Middle frontal gyrus (tissue), 1 donor: ENCODE measurements around the gene UAP1.
"Not testable (repeated sequence)": the region's sequence is repeated elsewhere in the genome, so short reads cannot be mapped to it uniquely, and the experiment has no call there.

Source experiments
- DNase-seq: peaks from one replicate; pipeline ENCODE4 v3.0.0-alpha.2; 2015; ENCODE audit warnings: low spot score; ENCODE audit errors: extremely low spot score

The UAP1 gene

GRCh38 chr1:162564762-162565218 is 3.3 kb downstream of the UAP1 start:
- DNase-seq = no peak

- DNase-seq = no peak
Observed at GRCh38 chr1:162565460-162565859, 3.9 kb downstream of the UAP1 start.

GRCh38 chr1:162566870-162567269 is 5.3 kb downstream of the UAP1 start:
- no peak for DNase-seq

DNA sequence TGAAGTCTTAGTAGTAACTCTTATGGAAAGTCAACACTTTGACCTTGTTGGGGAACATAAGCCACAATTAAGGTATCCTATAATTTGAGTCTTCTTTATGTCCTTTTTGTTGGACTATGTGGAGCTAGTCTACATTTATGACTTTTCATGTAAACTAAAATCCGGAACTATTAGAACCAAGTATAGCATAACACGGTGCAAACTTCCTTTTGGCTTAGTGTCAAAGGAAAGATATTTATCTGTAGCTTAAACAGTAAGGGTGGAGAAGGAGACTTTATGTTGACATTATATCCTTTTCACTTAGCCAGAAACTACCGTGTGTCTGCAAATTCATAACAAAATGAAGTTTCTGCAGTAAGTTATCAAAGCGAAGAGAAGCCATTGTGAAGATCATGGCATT is 7.3 kb downstream of the UAP1 start:
- DNase-seq = no peak

DNA sequence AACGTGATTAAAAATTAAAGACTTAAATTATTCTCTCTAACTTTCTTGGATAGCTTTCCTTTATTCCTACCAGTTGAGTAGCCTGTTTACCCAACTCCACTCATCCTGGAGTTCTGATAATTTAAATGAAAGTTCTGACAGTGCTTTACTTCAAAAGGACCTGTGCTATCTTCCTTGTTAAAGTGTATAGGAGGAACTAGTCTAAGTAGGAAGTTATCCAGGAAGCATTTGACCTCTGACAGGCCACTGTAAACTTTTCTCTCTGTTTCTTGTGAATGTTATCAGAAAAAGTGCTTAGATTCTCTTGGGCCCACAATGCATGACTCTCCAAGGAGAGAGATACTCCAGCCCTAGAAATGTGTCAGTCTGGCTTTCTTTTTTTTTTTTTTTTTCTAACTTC is 9.2 kb downstream of the UAP1 start:
- no peak for DNase-seq

GRCh38 chr1:162571121-162571520 is 9.6 kb downstream of the UAP1 start:
- DNase-seq = not testable (repeated sequence)

DNA sequence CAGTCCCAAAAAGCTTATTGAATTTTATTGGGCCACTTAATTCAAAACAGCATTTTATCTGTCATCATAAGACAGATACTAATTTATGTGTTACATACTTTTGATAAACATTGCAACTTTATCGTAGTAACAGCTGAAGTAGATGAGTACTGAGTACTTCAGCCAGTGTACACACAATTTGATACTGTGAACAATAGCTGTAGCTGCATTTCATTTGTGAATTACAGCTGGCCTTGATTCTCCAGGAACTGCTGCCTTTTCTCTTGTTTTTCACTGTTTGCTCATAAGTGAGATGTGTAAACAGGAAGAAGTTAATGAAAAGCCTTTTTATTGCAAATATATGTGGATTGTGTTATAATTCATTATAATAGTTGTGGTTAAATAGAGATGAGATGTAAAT is 10.2 kb downstream of the UAP1 start:
- no peak for DNase-seq

DNA sequence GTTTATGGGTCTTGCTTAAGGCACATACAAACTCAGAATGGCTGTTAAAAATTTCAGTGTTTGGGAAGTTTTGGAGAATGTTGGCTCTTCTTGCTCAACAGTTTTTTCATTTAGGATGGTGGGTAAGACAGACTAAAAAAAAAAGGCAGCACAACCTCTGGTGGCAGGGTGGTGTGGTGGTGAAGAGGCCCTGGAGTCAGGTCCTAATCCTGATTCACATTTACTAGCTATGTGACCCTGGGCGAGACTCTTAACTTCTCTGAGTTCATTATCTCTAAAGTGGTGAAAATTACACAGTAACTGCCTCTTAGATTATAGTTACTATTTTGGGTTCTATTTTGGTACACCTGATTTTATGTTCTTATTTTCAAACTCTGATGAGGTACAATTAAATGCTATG is 11.6 kb downstream of the UAP1 start:
- DNase-seq = no peak

GRCh38 chr1:162578071-162578700 is 16.7 kb downstream of the UAP1 start:
- DNase-seq = no peak

- DNase-seq = no peak
Observed at GRCh38 chr1:162578936-162579335, 17.4 kb downstream of the UAP1 start.

DNA sequence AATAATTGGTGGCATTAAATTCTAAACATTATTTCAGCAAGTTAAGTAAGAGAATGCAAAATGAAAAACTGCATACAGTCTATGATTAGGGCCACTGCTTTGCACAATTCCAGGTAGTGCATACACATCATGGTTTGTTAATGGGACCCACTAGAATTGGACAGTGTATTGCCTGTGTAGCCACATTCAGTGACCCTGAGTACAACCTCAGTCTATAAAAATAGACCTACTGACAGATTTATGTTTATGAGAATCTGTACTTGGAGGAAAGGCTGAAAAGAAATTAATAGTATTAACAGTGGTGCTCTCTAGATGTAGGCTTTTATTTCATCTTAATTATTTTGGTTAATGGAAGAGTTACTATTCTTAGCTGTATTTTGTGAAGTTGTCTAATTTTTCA is 18.8 kb downstream of the UAP1 start:
- no peak for DNase-seq

- not testable (repeated sequence) for DNase-seq
Observed at GRCh38 chr1:162582901-162583300, 21.4 kb downstream of the UAP1 start.

DNA sequence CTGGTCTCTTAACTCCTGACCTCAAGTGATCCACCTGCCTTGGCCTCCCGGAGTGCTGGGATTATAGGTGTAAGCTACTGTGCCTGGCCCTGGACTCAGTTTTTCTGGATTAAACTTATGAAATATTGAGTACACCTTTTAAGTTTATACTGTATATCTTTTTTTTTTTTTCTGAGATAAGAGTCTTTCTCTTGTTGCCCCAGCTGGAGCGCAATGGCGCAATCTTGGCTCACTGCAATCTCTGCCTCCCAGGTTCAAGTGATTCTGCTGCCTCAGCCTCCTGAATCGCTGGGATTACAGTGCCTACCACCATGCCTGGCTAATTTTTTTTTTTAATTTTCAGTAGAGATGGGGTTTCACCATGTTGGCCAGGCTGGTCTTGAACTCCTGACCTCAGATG is 23.6 kb downstream of the UAP1 start:
- DNase-seq = not testable (repeated sequence)

DNA sequence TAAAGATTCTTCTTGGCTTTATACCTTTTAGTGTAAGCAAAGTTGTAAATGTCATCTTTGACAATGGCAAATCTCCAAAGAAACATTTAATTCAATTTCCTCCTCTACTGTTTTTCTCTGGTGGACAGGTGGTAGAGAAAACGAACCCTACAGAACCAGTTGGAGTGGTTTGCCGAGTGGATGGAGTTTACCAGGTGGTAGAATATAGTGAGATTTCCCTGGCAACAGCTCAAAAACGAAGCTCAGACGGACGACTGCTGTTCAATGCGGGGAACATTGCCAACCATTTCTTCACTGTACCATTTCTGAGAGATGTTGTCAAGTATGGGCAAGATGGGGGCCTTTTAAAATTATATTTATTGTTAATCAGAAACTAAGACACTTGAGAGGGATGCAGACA is 25.8 kb downstream of the UAP1 start:
- no peak for DNase-seq

- DNase-seq = no peak
Observed at GRCh38 chr1:162587761-162588260, 26.3 kb downstream of the UAP1 start.

DNA sequence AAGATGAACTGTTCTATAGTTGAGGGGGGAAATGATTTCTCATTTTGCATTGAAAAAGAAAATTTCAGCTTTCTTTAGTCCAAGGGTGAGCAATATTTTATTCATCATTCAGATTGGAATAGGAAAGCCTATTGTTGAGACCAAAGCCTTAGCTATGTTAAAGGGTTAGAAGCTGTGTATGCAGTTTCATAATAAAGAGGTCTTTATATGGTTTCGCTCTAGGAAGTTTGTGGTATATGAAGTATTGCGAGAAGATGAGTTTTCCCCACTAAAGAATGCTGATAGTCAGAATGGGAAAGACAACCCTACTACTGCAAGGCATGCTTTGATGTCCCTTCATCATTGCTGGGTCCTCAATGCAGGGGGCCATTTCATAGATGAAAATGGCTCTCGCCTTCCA is 28.6 kb downstream of the UAP1 start:
- no peak for DNase-seq

DNA sequence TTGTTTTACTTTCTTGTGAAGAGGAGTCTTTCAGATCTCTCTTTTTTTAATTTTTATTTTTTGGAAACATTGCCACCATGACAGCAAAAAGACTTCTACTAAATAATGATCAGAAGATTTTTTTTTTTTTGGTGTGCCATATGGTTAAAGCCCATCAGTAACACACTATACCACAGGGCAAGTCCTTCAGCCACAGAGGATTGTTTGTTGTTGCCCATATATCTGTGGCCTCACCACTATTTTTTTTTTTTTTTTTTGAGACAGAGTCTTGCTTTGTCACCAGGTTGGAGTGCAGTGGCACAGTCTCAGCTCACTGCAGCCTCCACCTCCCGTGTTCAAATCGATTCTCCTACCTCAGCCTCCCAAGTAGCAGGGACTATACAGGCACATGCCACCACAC is 29.2 kb downstream of the UAP1 start:
- DNase-seq = no peak

- DNase-seq = no peak
Observed at GRCh38 chr1:162596514-162597170, 35.1 kb downstream of the UAP1 start.

DNA sequence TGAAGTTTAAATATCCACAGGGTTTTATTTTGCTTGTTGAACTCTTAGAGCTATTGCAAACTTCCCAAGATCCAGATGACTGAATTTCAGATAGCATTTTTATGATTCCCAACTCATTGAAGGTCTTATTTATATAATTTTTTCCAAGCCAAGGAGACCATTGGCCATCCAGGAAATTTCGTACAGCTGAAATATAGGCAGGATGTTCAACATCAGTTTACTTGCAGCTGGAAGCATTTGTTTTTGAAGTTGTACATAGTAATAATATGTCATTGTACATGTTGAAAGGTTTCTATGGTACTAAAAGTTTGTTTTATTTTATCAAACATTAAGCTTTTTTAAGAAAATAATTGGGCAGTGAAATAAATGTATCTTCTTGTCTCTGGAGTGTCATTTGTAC is 37.9 kb downstream of the UAP1 start:
- DNase-seq = no peak

- not testable (repeated sequence) for DNase-seq
Observed at GRCh38 chr1:162603117-162603516, 41.6 kb downstream of the UAP1 start.

- no peak for DNase-seq
Observed at GRCh38 chr1:162605225-162605927, 43.9 kb downstream of the UAP1 start.

DNA sequence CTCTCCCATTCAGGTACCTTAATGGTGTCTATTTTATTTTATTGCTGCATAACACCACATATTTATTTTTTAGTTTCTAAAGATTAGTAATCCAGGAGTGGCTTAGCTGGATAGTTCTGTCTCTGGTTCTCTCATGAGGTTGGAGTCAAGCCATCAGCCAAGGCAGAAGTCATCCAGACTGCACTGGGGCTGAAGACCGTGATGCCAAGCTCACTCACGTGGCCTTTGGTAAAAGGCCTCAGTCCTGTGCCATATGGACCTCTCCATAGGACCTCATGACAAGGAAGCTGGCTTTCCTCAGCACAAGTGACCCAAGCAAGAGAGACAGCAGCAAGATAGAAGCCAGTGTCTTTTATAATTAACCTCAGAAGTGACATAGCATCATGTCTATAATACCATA is 47.8 kb downstream of the UAP1 start:
- DNase-seq = no peak
